Panc1 (cell line): ENCODE results near the gene PRSS16. TPM values are rescaled to one million over a fixed set of nuclear protein-coding genes. Genes with fewer than 3 reads are reported as not detected.

ENCODE experiments used
- ATAC-seq: fragments of 200-7000 bp; cut with Tn5 transposase; 2 replicates; pipeline ENCODE4 v1.9.1; 2020; ENCODE audit warnings: mild to moderate bottlenecking, moderate library complexity
- BruUV-seq: library from RNA; stranded (reverse); fragments of 400-500 nt; replicated peaks from 2 replicates; lab custom pipeline; 2021; lab: Mats Ljungman, UMichigan
- CTCF ChIA-PET: fragments of 300-600 bp; sonication (Branson Sonifier 250); formaldehyde crosslinking; loops from one replicate; lab custom pipeline; 2022; ENCODE audit warnings: antibody characterized with exemption; lab: Charles Lee
- POLR2A ChIA-PET: fragments of 300-600 bp; sonication (Branson Sonifier 250); formaldehyde crosslinking; loops from one replicate; lab custom pipeline; 2022; ENCODE audit warnings: antibody characterized with exemption; lab: Charles Lee
- DNase-seq: peaks from one replicate; pipeline ENCODE4 v3.0.0-alpha.2; 2010; ENCODE audit warnings: low read depth, low spot score
- H3K27ac ChIP-seq: 2 replicates; pipeline ENCODE4 v1.5.1; 2011; ENCODE audit warnings: mild to moderate bottlenecking, low read length, inconsistent platforms
- H3K27me3 ChIP-seq: fragments of 200-500 bp; sonication (Bioruptor generic); 2 replicates; pipeline ENCODE4 v1.6.0; 2014; ENCODE audit warnings: low read length, inconsistent platforms; ENCODE audit not compliant: control insufficient read depth, insufficient read depth
- H3K36me3 ChIP-seq: fragments of 200-500 bp; sonication (Bioruptor generic); 2 replicates; pipeline ENCODE4 v1.5.1; 2014; ENCODE audit warnings: inconsistent platforms, mild to moderate bottlenecking, low read length, moderate library complexity; ENCODE audit not compliant: control insufficient read depth, insufficient read depth
- H3K4me1 ChIP-seq: 2 replicates; pipeline ENCODE4 v1.5.1; 2011; ENCODE audit warnings: inconsistent platforms, mild to moderate bottlenecking, low read length, moderate library complexity; ENCODE audit not compliant: control insufficient read depth, insufficient read depth
- H3K4me3 ChIP-seq, 2 experiments: 2 replicates each; pipeline ENCODE4 v1.5.1; 2011 to 2012; ENCODE audit warnings: low read depth in 2 of 2, low read length in 2 of 2, mild to moderate bottlenecking in 2 of 2, inconsistent platforms in 1 of 2, moderate library complexity in 1 of 2
- H3K9me3 ChIP-seq: fragments of 200-500 bp; sonication (Bioruptor generic); 2 replicates; pipeline ENCODE4 v1.5.1; 2014; ENCODE audit warnings: low read depth, mild to moderate bottlenecking, inconsistent platforms, low read length, moderate library complexity; ENCODE audit not compliant: control insufficient read depth, insufficient read depth
- CTCF ChIP-seq: fragments of 450-650 bp; IDR thresholded peaks from 2 replicates; pipeline ENCODE4 v1.5.1; 2017; ENCODE audit warnings: mild to moderate bottlenecking
- POLR2AphosphoS5 ChIP-seq: IDR thresholded peaks from 2 replicates; pipeline ENCODE4 v1.6.1; 2012; ENCODE audit warnings: mild to moderate bottlenecking, low read depth, low read length, moderate library complexity
- REST ChIP-seq, 2 experiments: IDR thresholded peaks; 2 replicates each; pipeline ENCODE4 v1.6.1; 2011 to 2012; ENCODE audit warnings: low read depth in 2 of 2, control low read depth in 1 of 2, low read length in 1 of 2, mild to moderate bottlenecking in 1 of 2, moderate library complexity in 1 of 2; ENCODE audit not compliant: insufficient read depth in 1 of 2
- SIN3A ChIP-seq: IDR thresholded peaks from 2 replicates; pipeline ENCODE4 v1.6.1; 2012; ENCODE audit warnings: low read depth, mild to moderate bottlenecking, low read length, moderate library complexity, borderline replicate concordance; ENCODE audit not compliant: insufficient read depth
- TCF7L2 ChIP-seq: IDR thresholded peaks from 2 replicates; pipeline ENCODE4 v1.6.1; 2011; ENCODE audit warnings: mild to moderate bottlenecking, low read depth, low read length, inconsistent platforms
- in situ Hi-C: cut with HindIII; loops from 2 replicates; pipeline ENCODE4 v1.10.0; 2016; ENCODE audit warnings: low sequenced_read_pairs, low pct_unique_long_range_greater_than_20kb
- intact Hi-C: fragments of 100-400 bp; cut with micrococcal nuclease; formaldehyde crosslinking; loops from one replicate; pipeline ENCODE4 v1.10.0; 2022; ENCODE audit not compliant: unreplicated experiment
- total RNA-seq: library from RNA; stranded (reverse); gene quantifications from one replicate; pipeline ENCODE4 v1.2.1, GENCODE V29; 2021; ENCODE audit not compliant: unreplicated experiment

Gene PRSS16
- total RNA-seq, 1 experiment from 2014 or later = 4.7 TPM

- H3K9me3 ChIP-seq = no peaks in the 10 kb centered on the region
- H3K27ac ChIP-seq = peak overlapping the region; percentile 53; the same call in 1 of the 2 replicates
- ChIA-PET CTCF (no interaction called here), POLR2A (no interaction called here)
- H3K4me1 ChIP-seq = peaks cover 2% of the 10 kb centered on the region; the same call in 1 of the 2 replicates
- H3K36me3 ChIP-seq = no peaks in the 10 kb centered on the region
- no TSS peak for BruUV-seq
- intact Hi-C loops (no loop called here), in situ Hi-C loops (no loop called here)
- DNase-seq (no peak), ATAC-seq (peak; percentile 78)
- H3K27me3 ChIP-seq = no peaks in the 10 kb centered on the region
- peak overlapping the region; percentile 66 to 93 for H3K4me3 ChIP-seq
- TF ChIP-seq SIN3A = no peak
- TF ChIP-seq TCF7L2 = no peak
Observed at GRCh38 chr6:27280540-27281000, 33.1 kb downstream of the PRSS16 start.

- peak; percentile 54; the same call in 1 of the 2 replicates for ATAC-seq
- no TSS peak for BruUV-seq
- intact Hi-C loops = no loop called here
- ChIA-PET POLR2A (interaction anchor here (0.6 kb wide), 1 partner anchor 49 kb away, joined by 5 read pairs; no protein-coding TSS in a partner anchor), CTCF (interaction anchor here (0.7 kb wide), 1 partner anchor 336 kb away, joined by 7 read pairs; no protein-coding TSS in a partner anchor)
- in situ Hi-C loops = no loop called here
- DNase-seq = no peak
- no peak for TF ChIP-seq CTCF
- no peak for TF ChIP-seq POLR2AphosphoS5
- no peak for TF ChIP-seq SIN3A
- no peak for TF ChIP-seq TCF7L2
- no peak for TF ChIP-seq REST (IDR thresholded peaks at IDR 0.05; ENCODE audit: insufficient read depth in 1 of 2, low read depth in 2 of 2, low read length in 1 of 2)
- Histone ChIP-seq H3K36me3 (no peaks in the 10 kb centered on the region), H3K9me3 (no peaks in the 10 kb centered on the region), H3K27me3 (no peaks in the 10 kb centered on the region), H3K4me1 (no peaks in the 10 kb centered on the region), H3K4me3 (peak overlapping the region; percentile 66 to 93), H3K27ac (no peak overlapping the region; the same call in 1 of the 2 replicates)
Observed at GRCh38 chr6:27281105-27281539, 33.6 kb downstream of the PRSS16 start.

- POLR2A ChIA-PET = interaction anchor here (0.6 kb wide), 1 partner anchor 49 kb away, joined by 5 read pairs; no protein-coding TSS in a partner anchor
- H3K4me1 ChIP-seq = no peaks in the 10 kb centered on the region
- no peaks in the 10 kb centered on the region for H3K9me3 ChIP-seq
- BruUV-seq = no TSS peak
- H3K27ac ChIP-seq = no peak overlapping the region; the same call in 1 of the 2 replicates
- intact Hi-C loops (no loop called here), in situ Hi-C loops (no loop called here)
- no peak for TF ChIP-seq CTCF
- TF ChIP-seq REST (IDR thresholded peaks at IDR 0.05; ENCODE audit: insufficient read depth in 1 of 2, low read depth in 2 of 2, low read length in 1 of 2) = no peak
- TF ChIP-seq TCF7L2 = no peak
- TF ChIP-seq POLR2AphosphoS5 = no peak
- TF ChIP-seq SIN3A = no peak
- peak overlapping the region; percentile 66 to 93; a peak in 3 of 4 replicates for H3K4me3 ChIP-seq
- no peaks in the 10 kb centered on the region for H3K27me3 ChIP-seq
- ATAC-seq (no peak), DNase-seq (no peak)
- H3K36me3 ChIP-seq = no peaks in the 10 kb centered on the region
- CTCF ChIA-PET = interaction anchor here (0.7 kb wide), 1 partner anchor 335 kb away, joined by 7 read pairs; no protein-coding TSS in a partner anchor
Observed at GRCh38 chr6:27281569-27281968, 34.1 kb downstream of the PRSS16 start.
